HCT116 (cell line): Measurements from ENCODE around the gene UPF2. TPM values are rescaled to one million over a fixed set of nuclear protein-coding genes. Genes with fewer than 3 reads are reported as not detected.

Experiments
- ATAC-seq: fragments of 200-7000 bp; cut with Tn5 transposase; 2 replicates; pipeline ENCODE4 v1.9.1; 2020; ENCODE audit warnings: mild to moderate bottlenecking, moderate library complexity
- BruUV-seq: library from RNA; stranded (reverse); fragments of 400-500 nt; replicated peaks from 2 replicates; lab custom pipeline; 2021; lab: Mats Ljungman, UMichigan
- CTCF ChIA-PET: fragments of 300-600 bp; sonication (Branson Sonifier 250); formaldehyde crosslinking; loops from one replicate; lab custom pipeline; 2021; ENCODE audit warnings: antibody characterized with exemption; lab: Charles Lee
- POLR2A ChIA-PET: fragments of 300-600, 350-600 bp; sonication (Branson Sonifier 250); formaldehyde crosslinking; loops from one replicate; lab custom pipeline; 2021; ENCODE audit warnings: antibody characterized with exemption; lab: Charles Lee
- RAD21 ChIA-PET, 2 experiments: fragments of 300-600 bp; sonication (Branson Sonifier 250); formaldehyde crosslinking; loops; one replicate each; lab custom pipeline; 2023; ENCODE audit warnings: low total read pairs in 2 of 2; ENCODE audit not compliant: uncharacterized antibody in 2 of 2, unreplicated experiment in 2 of 2, low non-redundant PET in 1 of 2; lab: Charles Lee
- DNase-seq: peaks from one replicate; pipeline ENCODE4 v3.0.0-alpha.2; 2010; ENCODE audit warnings: low read depth, low spot score
- H2AFZ ChIP-seq: fragments of 200-600 bp; shearing (Covaris generic), sonication (generic); 2 replicates; pipeline ENCODE4 v1.6.1; 2017; ENCODE audit warnings: low read depth, mixed run types, mixed read lengths, antibody characterized with exemption, low read length; ENCODE audit not compliant: poor library complexity, severe bottlenecking
- H3K27ac ChIP-seq: 2 replicates; pipeline ENCODE4 v1.5.1; 2012; ENCODE audit warnings: low read depth, low read length
- H3K27me3 ChIP-seq: fragments of 200-600 bp; sonication (generic); 2 replicates; pipeline ENCODE4 v1.6.1; 2016; ENCODE audit warnings: mixed run types, low read length, mixed read lengths; ENCODE audit not compliant: insufficient read depth
- H3K36me3 ChIP-seq, 2 experiments: fragments of 200-500 bp in 1 of 2; fragments of 200-600 bp in 1 of 2; sonication (Bioruptor generic) in 1 of 2; sonication (generic) in 1 of 2; 2 replicates each; pipeline versions ENCODE4 v1.5.1 to v1.6.1; 2014 to 2016; ENCODE audit warnings: low read length in 2 of 2, inconsistent platforms in 1 of 2, mixed read lengths in 1 of 2, mixed run types in 1 of 2; ENCODE audit not compliant: insufficient read depth in 2 of 2, control insufficient read depth in 1 of 2
- H3K4me1 ChIP-seq, 2 experiments: fragments of 200-600 bp in 1 of 2; sonication (generic) in 1 of 2; 2 replicates each; pipeline versions ENCODE4 v1.5.1 to v1.6.1; 2012 to 2017; ENCODE audit warnings: low read length in 2 of 2, inconsistent platforms in 1 of 2, mild to moderate bottlenecking in 1 of 2, mixed read lengths in 1 of 2, mixed run types in 1 of 2, moderate library complexity in 1 of 2; ENCODE audit not compliant: insufficient read depth in 2 of 2, control insufficient read depth in 1 of 2
- H3K4me2 ChIP-seq: fragments of 200-600 bp; sonication (generic); 2 replicates; pipeline ENCODE4 v1.6.1; 2017; ENCODE audit warnings: mixed run types, low read length, mixed read lengths
- H3K4me3 ChIP-seq, 2 experiments: fragments of 200-600 bp in 1 of 2; sonication (generic) in 1 of 2; replicated peaks in 1 of 2; 2 replicates each; pipeline ENCODE4 v1.5.1; 2011 to 2016; ENCODE audit warnings: low read length in 2 of 2, control low read depth in 1 of 2, low read depth in 1 of 2, mild to moderate bottlenecking in 1 of 2, mixed read lengths in 1 of 2, mixed run types in 1 of 2
- H3K79me2 ChIP-seq: fragments of 200-600 bp; sonication (generic); 2 replicates; pipeline ENCODE4 v1.6.1; 2017; ENCODE audit warnings: mild to moderate bottlenecking, mixed run types, low read length, moderate library complexity, mixed read lengths; ENCODE audit not compliant: insufficient read depth
- H3K9ac ChIP-seq: fragments of 200-600 bp; sonication (generic); 2 replicates; pipeline ENCODE4 v1.6.1; 2016; ENCODE audit warnings: low read length, mixed read lengths
- H3K9me2 ChIP-seq: fragments of 200-600 bp; sonication (generic), shearing (Covaris generic); 2 replicates; pipeline ENCODE4 v1.6.1; 2017; ENCODE audit warnings: mixed run types, mild to moderate bottlenecking, moderate library complexity; ENCODE audit not compliant: insufficient read depth
- H3K9me3 ChIP-seq, 2 experiments: fragments of 200-500 bp in 1 of 2; fragments of 200-600 bp in 1 of 2; sonication (Bioruptor generic) in 1 of 2; sonication (generic) in 1 of 2; 2 replicates each; pipeline ENCODE4 v1.6.1; 2014 to 2017; ENCODE audit warnings: low read length in 2 of 2, mixed read lengths in 2 of 2, inconsistent platforms in 1 of 2, low read depth in 1 of 2, mild to moderate bottlenecking in 1 of 2, mixed run types in 1 of 2, moderate library complexity in 1 of 2; ENCODE audit not compliant: control insufficient read depth in 1 of 2, insufficient read depth in 1 of 2
- H4K20me1 ChIP-seq: fragments of 200-600 bp; sonication (generic), shearing (Covaris generic); 2 replicates; pipeline ENCODE4 v1.6.1; 2017; ENCODE audit warnings: mixed run types, mild to moderate bottlenecking, moderate library complexity; ENCODE audit not compliant: insufficient read depth
- CBX3 ChIP-seq: IDR thresholded peaks from 2 replicates; pipeline ENCODE4 v1.6.1; 2012; ENCODE audit warnings: low read depth
- EZH2phosphoT487 ChIP-seq: fragments of 200-600 bp; IDR thresholded peaks from 2 replicates; pipeline ENCODE4 v1.6.1; 2018; ENCODE audit warnings: antibody characterized with exemption, borderline replicate concordance
- FOSL1 ChIP-seq: IDR thresholded peaks from 2 replicates; pipeline ENCODE4 v1.6.1; 2012; ENCODE audit warnings: low read depth
- JUND ChIP-seq: IDR thresholded peaks from 2 replicates; pipeline ENCODE4 v1.6.1; 2012
- POLR2AphosphoS5 ChIP-seq: IDR thresholded peaks from 2 replicates; pipeline ENCODE4 v1.6.1; 2011; ENCODE audit warnings: mild to moderate bottlenecking, low read depth, low read length, moderate library complexity
- RAD21 ChIP-seq: IDR thresholded peaks from 2 replicates; pipeline ENCODE4 v1.6.1; 2012; ENCODE audit warnings: low read depth, mild to moderate bottlenecking
- REST ChIP-seq: IDR thresholded peaks from 2 replicates; pipeline ENCODE4 v1.6.1; 2012; ENCODE audit warnings: low read depth
- SP1 ChIP-seq: IDR thresholded peaks from 2 replicates; pipeline ENCODE4 v1.6.1; 2012; ENCODE audit warnings: low read depth
- YY1 ChIP-seq: IDR thresholded peaks from 2 replicates; pipeline ENCODE4 v1.6.1; 2011; ENCODE audit warnings: low read length, low read depth, moderate library complexity, mild to moderate bottlenecking; ENCODE audit not compliant: insufficient replicate concordance; ENCODE audit errors: extremely low read depth
- ZBTB33 ChIP-seq: IDR thresholded peaks from 2 replicates; pipeline ENCODE4 v1.6.1; 2011; ENCODE audit warnings: mild to moderate bottlenecking, low read length, moderate library complexity; ENCODE audit not compliant: insufficient replicate concordance; ENCODE audit errors: extremely low read depth
- ZFX ChIP-seq: fragments of 450-650 bp; IDR thresholded peaks from 2 replicates; pipeline ENCODE4 v1.6.1; 2017
- ZNF274 ChIP-seq: fragments of 200-500 bp; sonication (Bioruptor generic); IDR thresholded peaks from 2 replicates; pipeline ENCODE4 v1.6.1; 2014; ENCODE audit warnings: mild to moderate bottlenecking, low read depth, low read length, inconsistent platforms
- intact Hi-C: fragments of 100-400 bp; cut with micrococcal nuclease; formaldehyde crosslinking; loops from 2 replicates; pipeline ENCODE4 v1.10.0; 2022
- total RNA-seq: library from RNA; stranded (reverse); gene quantifications from one replicate; pipeline ENCODE4 v1.2.1, GENCODE V29; 2021; ENCODE audit not compliant: unreplicated experiment

The UPF2 gene
- total RNA-seq, 1 experiment from 2014 or later, result 27.3 TPM

GRCh38 chr10:11950325-11951018 is 92.1 kb downstream of the UPF2 start:
- Histone ChIP-seq H4K20me1 (no peaks in the 10 kb centered on the region), H3K9me2 (no peaks in the 10 kb centered on the region), H3K27ac (no peak overlapping the region), H2AFZ (no peak overlapping the region), H3K36me3 (peaks cover 14 to 20% of the 10 kb centered on the region in 2 experiments), H3K4me3 (no peak overlapping the region), H3K9ac (no peak overlapping the region), H3K27me3 (no peaks in the 10 kb centered on the region), H3K4me2 (no peak overlapping the region), H3K9me3 (no peaks in the 10 kb centered on the region)
- ATAC-seq, result no peak
- ChIA-PET CTCF (no interaction called here), RAD21 (no interaction called here)
- no peak for DNase-seq
- TF ChIP-seq POLR2AphosphoS5 (no peak), REST (no peak), CBX3 (no peak), SP1 (no peak), JUND (no peak), ZBTB33 (no peak), EZH2phosphoT487 (no peak), RAD21 (no peak), ZNF274 (no peak), YY1 (no peak), ZFX (no peak), FOSL1 (no peak)
- TF ChIP-seq, all 23 proteins: peak for 0
- intact Hi-C loops, result no loop called here
- Histone ChIP-seq H3K4me1 (no peaks in the 10 kb centered on the region), H3K79me2 (no peaks in the 10 kb centered on the region)
- POLR2A ChIA-PET, result no interaction called here
- no TSS peak for BruUV-seq
